Measurements from ENCODE around the gene HOXB4. TPM values are rescaled to one million over a fixed set of nuclear protein-coding genes. Genes with fewer than 3 reads are reported as not detected.
"Not testable (repeated sequence)": the region's sequence is repeated elsewhere in the genome, so short reads cannot be mapped to it uniquely, and the experiment has no call there.

Gene HOXB4
- total RNA-seq, 1 donor from 2014 or later, result 39.2 TPM

- H3K27ac Mint-ChIP-seq, result peak overlapping the region; percentile 75
- DNase-seq (ENCODE audit: low spot score in 2 of 2, unreplicated experiment in 2 of 2), result no peak
Measured at GRCh38 chr17:48539177-48539576, 39.0 kb downstream of the HOXB4 start.

GRCh38 chr17:48537316-48537715, 40.8 kb downstream of the HOXB4 start:
- Mint-ChIP-seq H3K36me3 (peaks cover 10% of the 10 kb centered on the region), H3K27ac (peak overlapping the region; percentile 83), H3K4me1 (peaks cover 58% of the 10 kb centered on the region), H3K4me3 (no peak overlapping the region), H3K9me3 (no peaks in the 10 kb centered on the region), H3K27me3 (ENCODE audit: low read depth) (no peaks in the 10 kb centered on the region)
- TF ChIP-seq, protein P1, sequence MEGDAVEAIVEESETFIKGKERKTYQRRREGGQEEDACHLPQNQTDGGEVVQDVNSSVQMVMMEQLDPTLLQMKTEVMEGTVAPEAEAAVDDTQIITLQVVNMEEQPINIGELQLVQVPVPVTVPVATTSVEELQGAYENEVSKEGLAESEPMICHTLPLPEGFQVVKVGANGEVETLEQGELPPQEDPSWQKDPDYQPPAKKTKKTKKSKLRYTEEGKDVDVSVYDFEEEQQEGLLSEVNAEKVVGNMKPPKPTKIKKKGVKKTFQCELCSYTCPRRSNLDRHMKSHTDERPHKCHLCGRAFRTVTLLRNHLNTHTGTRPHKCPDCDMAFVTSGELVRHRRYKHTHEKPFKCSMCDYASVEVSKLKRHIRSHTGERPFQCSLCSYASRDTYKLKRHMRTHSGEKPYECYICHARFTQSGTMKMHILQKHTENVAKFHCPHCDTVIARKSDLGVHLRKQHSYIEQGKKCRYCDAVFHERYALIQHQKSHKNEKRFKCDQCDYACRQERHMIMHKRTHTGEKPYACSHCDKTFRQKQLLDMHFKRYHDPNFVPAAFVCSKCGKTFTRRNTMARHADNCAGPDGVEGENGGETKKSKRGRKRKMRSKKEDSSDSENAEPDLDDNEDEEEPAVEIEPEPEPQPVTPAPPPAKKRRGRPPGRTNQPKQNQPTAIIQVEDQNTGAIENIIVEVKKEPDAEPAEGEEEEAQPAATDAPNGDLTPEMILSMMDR (IDR thresholded peaks at IDR 0.05; ENCODE audit: unreplicated experiment), result no peak
- no peak for DNase-seq (ENCODE audit: low spot score in 2 of 2, unreplicated experiment in 2 of 2)

More at GRCh38 chr17:48539177-48539576, 39.0 kb downstream of the HOXB4 start:
- H3K4me1 Mint-ChIP-seq, result peaks cover 46% of the 10 kb centered on the region
- H3K27me3 Mint-ChIP-seq (ENCODE audit: low read depth), result no peaks in the 10 kb centered on the region
- TF ChIP-seq, protein P1 (IDR thresholded peaks at IDR 0.05; ENCODE audit: unreplicated experiment), result no peak
- no peak overlapping the region for H3K4me3 Mint-ChIP-seq
- H3K9me3 Mint-ChIP-seq, result no peaks in the 10 kb centered on the region
- peaks cover 17% of the 10 kb centered on the region for H3K36me3 Mint-ChIP-seq

GRCh38 chr17:48535793-48536559, 42.2 kb downstream of the HOXB4 start:
- not testable (repeated sequence) for H3K36me3 Mint-ChIP-seq; H3K27me3 Mint-ChIP-seq (ENCODE audit: low read depth); H3K4me3 Mint-ChIP-seq; DNase-seq (ENCODE audit: low spot score in 2 of 2, unreplicated experiment in 2 of 2); H3K27ac Mint-ChIP-seq; H3K9me3 Mint-ChIP-seq
- H3K4me1 Mint-ChIP-seq, result peaks cover 59% of the 10 kb centered on the region

DNA sequence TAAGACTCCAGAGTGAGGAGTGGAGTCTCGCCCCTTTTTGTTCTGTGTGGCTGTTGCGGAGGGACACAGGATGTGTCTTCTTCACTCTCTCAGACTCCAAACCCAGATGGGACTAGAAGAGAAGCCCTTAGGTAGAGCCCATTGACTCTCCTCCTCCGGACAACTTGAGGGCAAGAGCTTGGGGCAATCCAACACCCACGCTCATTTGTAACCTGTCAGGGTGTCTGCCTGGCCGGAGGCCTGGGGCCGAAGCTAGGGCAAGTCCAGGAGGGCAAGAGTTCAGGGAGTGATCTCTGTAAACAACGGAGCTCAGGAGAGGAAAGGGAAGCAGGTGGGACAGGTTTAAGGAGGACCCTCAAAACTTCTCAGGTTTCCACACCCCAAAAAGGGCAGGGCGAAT, 45.9 kb downstream of the HOXB4 start:
- Mint-ChIP-seq H3K9me3 (no peaks in the 10 kb centered on the region), H3K4me1 (peaks cover 67% of the 10 kb centered on the region), H3K27me3 (ENCODE audit: low read depth) (no peaks in the 10 kb centered on the region), H3K36me3 (peaks cover 2% of the 10 kb centered on the region), H3K27ac (peak overlapping the region; percentile 23), H3K4me3 (no peak overlapping the region)
- no peak for DNase-seq (ENCODE audit: low spot score in 2 of 2, unreplicated experiment in 2 of 2)
- TF ChIP-seq, protein P1 (IDR thresholded peaks at IDR 0.05; ENCODE audit: unreplicated experiment), result no peak

GRCh38 chr17:48530887-48531272, 47.3 kb downstream of the HOXB4 start, which contains the start of gene HOXB1:
Gene HOXB1, minus strand, starts transcription at chr17:48531011. Its CDS starts 107 bp downstream, at chr17:48530904.
- TF ChIP-seq, protein P1 (IDR thresholded peaks at IDR 0.05; ENCODE audit: unreplicated experiment), result no peak
- no peaks in the 10 kb centered on the region for H3K36me3 Mint-ChIP-seq
- no peaks in the 10 kb centered on the region for H3K9me3 Mint-ChIP-seq
- no peaks in the 10 kb centered on the region for H3K27me3 Mint-ChIP-seq (ENCODE audit: low read depth)
- H3K4me1 Mint-ChIP-seq, result peaks cover 74% of the 10 kb centered on the region
- peak within 1 kb of the TSS; percentile 43 for H3K27ac Mint-ChIP-seq
- H3K4me3 Mint-ChIP-seq, result peak within 1 kb of the TSS; percentile 10
- DNase-seq (ENCODE audit: low spot score in 2 of 2, unreplicated experiment in 2 of 2), result no peak

- no peak for DNase-seq (ENCODE audit: low spot score in 2 of 2, unreplicated experiment in 2 of 2)
- Mint-ChIP-seq H3K27ac (peak overlapping the region; percentile 39), H3K27me3 (ENCODE audit: low read depth) (no peaks in the 10 kb centered on the region), H3K9me3 (no peaks in the 10 kb centered on the region), H3K4me3 (peak overlapping the region; percentile 10), H3K4me1 (peaks cover 77% of the 10 kb centered on the region), H3K36me3 (no peaks in the 10 kb centered on the region)
- TF ChIP-seq, protein P1 (IDR thresholded peaks at IDR 0.05; ENCODE audit: unreplicated experiment), result no peak
Measured at GRCh38 chr17:48530208-48530886, 47.8 kb downstream of the HOXB4 start.
